Activated CD4-positive, alpha-beta T cell treated with anti-CD3 and anti-CD28 coated beads for 36 hours (primary cell): ENCODE results near the gene TTC7B. TPM values are rescaled to one million over a fixed set of nuclear protein-coding genes. Genes with fewer than 3 reads are reported as not detected.

Experiments
- ATAC-seq: fragments of 200-7000 bp; cut with Tn5 transposase; one replicate; pipeline ENCODE4 v1.10.0; 2021; ENCODE audit warnings: mild to moderate bottlenecking, moderate library complexity
- CTCF ChIA-PET: fragments of 350-600 bp; sonication (Branson Sonifier 250); formaldehyde crosslinking; loops from one replicate; lab custom pipeline; 2021; ENCODE audit warnings: antibody characterized with exemption; lab: Charles Lee
- POLR2A ChIA-PET: fragments of 350-600 bp; sonication (Branson Sonifier 250); formaldehyde crosslinking; loops from one replicate; lab custom pipeline; 2021; ENCODE audit warnings: antibody characterized with exemption, inconsistent platforms; lab: Charles Lee
- DNase-seq: peaks from one replicate; pipeline ENCODE4 v3.0.0-alpha.2; 2020
- H3K27ac Mint-ChIP-seq: one replicate; pipeline ENCODE4 v1.8.0; 2021; ENCODE audit warnings: mixed read lengths
- H3K27me3 Mint-ChIP-seq: one replicate; pipeline ENCODE4 v1.8.0; 2021; ENCODE audit warnings: mixed read lengths
- H3K36me3 Mint-ChIP-seq: one replicate; pipeline ENCODE4 v1.8.0; 2021; ENCODE audit warnings: low read depth, mixed read lengths
- H3K4me1 Mint-ChIP-seq: one replicate; pipeline ENCODE4 v1.8.0; 2021; ENCODE audit warnings: mixed read lengths
- H3K4me3 Mint-ChIP-seq: one replicate; pipeline ENCODE4 v1.8.0; 2021; ENCODE audit warnings: mild to moderate bottlenecking, moderate library complexity, mixed read lengths
- H3K9me3 Mint-ChIP-seq: one replicate; pipeline ENCODE4 v1.8.0; 2021; ENCODE audit warnings: low read depth, mixed read lengths
- intact Hi-C, 2 experiments: fragments of 100-400 bp; cut with DNase I in 1 of 2; cut with micrococcal nuclease in 1 of 2; formaldehyde crosslinking; loops; one replicate each; pipeline versions ENCODE4 v1.14.2 to v1.15.1; 2022 to 2024; cut with DNase I, micrococcal nuclease
- total RNA-seq, 2 experiments: library from RNA; stranded (reverse); gene quantifications; one replicate each; pipeline ENCODE4 v1.2.3, GENCODE V29; 2021

TTC7B gene
- total RNA-seq, 2 experiments from 2014 or later, result 5.8 to 8.2 TPM

- POLR2A ChIA-PET, result no interaction called here
- ATAC-seq (no peak), DNase-seq (no peak)
- no peak overlapping the region for H3K27ac Mint-ChIP-seq
- CTCF ChIA-PET, result interaction anchor here (0.6 kb wide), 1 partner anchor 124 kb away, joined by 3 read pairs; no protein-coding TSS in a partner anchor
- H3K9me3 Mint-ChIP-seq, result no peaks in the 10 kb centered on the region
- no peaks in the 10 kb centered on the region for H3K4me1 Mint-ChIP-seq
- H3K4me3 Mint-ChIP-seq, result no peak overlapping the region
- no peaks in the 10 kb centered on the region for H3K27me3 Mint-ChIP-seq
- H3K36me3 Mint-ChIP-seq, result no peaks in the 10 kb centered on the region
- intact Hi-C loops, result no loop called here
Measured at GRCh38 chr14:90573385-90574105, 242.7 kb downstream of the TTC7B start.

DNA sequence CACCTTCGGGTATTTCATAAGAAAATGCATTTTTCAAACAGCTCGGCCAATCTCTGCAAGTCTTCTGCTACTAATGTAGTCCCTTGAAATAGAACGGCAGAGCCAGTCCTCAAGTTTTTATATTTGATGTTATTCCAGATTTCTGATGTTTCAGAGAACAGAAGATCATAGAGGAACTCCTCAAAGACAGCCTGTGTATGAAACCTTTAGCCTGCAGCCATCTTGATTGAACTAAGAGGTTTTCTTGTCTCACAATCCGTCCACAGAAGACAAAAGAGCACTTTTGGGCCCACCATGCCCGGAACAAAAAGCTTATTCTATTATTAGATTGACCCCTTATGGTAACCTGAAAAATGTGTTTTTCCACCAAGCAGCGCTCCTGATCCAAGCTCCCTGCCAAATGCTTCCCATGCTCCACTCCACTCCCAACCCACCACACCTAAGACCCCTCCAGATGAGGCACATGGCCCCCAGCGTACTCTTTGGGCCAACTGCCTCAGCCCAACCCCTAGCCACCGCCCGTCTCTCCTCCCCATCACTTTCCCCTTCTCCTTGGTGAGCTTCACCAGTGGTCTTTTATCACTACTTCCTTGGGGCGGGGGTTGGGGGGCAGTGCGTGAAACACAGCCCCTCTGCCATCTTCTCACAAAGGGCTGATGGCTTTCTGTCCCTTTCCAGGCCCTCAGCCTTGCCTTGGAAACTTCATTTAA lies 243.6 kb downstream of the TTC7B start:
- ChIA-PET CTCF (interaction anchor here (1.0 kb wide), 1 partner anchor 21 kb away, joined by 3 read pairs; no protein-coding TSS in a partner anchor), POLR2A (no interaction called here)
- Mint-ChIP-seq H3K27ac (no peak overlapping the region), H3K36me3 (no peaks in the 10 kb centered on the region), H3K4me3 (no peak overlapping the region), H3K9me3 (no peaks in the 10 kb centered on the region), H3K4me1 (no peaks in the 10 kb centered on the region), H3K27me3 (no peaks in the 10 kb centered on the region)
- DNase-seq, result no peak
- intact Hi-C loops, result no loop called here
- no peak for ATAC-seq

- no peak overlapping the region for H3K27ac Mint-ChIP-seq
- no peaks in the 10 kb centered on the region for H3K27me3 Mint-ChIP-seq
- no peak overlapping the region for H3K4me3 Mint-ChIP-seq
- no peaks in the 10 kb centered on the region for H3K9me3 Mint-ChIP-seq
- ChIA-PET POLR2A (no interaction called here), CTCF (interaction anchor here (0.5 to 1.3 kb wide), 3 partner anchors 20 to 174 kb away, joined by 3 read pairs; no protein-coding TSS in a partner anchor)
- H3K36me3 Mint-ChIP-seq, result no peaks in the 10 kb centered on the region
- H3K4me1 Mint-ChIP-seq, result no peaks in the 10 kb centered on the region
- intact Hi-C loops, result no loop called here
- no peak for ATAC-seq
- DNase-seq, result no peak
Measured at GRCh38 chr14:90571149-90571947, 244.9 kb downstream of the TTC7B start.

- ChIA-PET CTCF (no interaction called here), POLR2A (no interaction called here)
- Mint-ChIP-seq H3K4me3 (no peak overlapping the region), H3K27ac (no peak overlapping the region), H3K4me1 (no peaks in the 10 kb centered on the region), H3K9me3 (no peaks in the 10 kb centered on the region), H3K27me3 (no peaks in the 10 kb centered on the region), H3K36me3 (no peaks in the 10 kb centered on the region)
- no peak for DNase-seq
- intact Hi-C loops, result no loop called here
- no peak for ATAC-seq
Measured at GRCh38 chr14:90570461-90570860, 245.8 kb downstream of the TTC7B start.

DNA sequence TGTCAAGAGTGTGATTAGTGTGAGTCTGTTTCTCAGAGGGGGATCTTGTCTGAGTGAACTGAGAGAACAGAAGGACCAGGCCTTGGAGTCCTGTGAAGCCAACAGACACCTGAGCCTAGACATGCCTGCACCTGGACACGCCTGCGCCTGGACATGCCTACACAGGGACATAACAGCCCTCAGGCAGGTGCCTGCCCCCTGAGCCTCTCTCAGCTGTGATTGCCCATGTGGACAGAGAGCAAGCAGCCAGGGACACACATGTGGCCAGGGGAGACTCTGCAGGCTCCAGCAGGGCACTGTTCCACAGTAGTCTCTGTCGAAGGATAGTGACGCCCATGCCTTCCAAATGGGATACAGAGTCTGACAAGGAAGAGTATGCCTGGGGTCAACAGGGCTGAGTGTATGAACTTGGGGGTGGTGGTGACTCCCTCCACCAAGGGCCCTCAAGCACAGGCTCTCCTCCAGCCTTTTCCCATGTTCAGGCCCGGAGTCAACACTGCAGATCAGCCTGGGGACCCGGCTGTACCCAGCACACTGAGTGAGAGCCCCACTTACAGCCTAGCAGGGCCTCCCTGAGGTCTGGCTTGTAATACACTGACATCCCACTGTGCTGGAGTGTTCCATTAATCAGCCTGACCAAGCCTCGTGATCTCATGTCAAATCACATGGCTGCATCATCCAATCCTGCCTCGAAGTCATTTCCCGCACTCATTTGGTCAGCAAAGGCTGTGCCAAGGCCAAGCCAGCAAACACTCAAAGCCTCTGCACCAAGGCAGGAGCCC lies 246.4 kb downstream of the TTC7B start:
- H3K4me3 Mint-ChIP-seq, result no peak overlapping the region
- DNase-seq, result no peak
- H3K36me3 Mint-ChIP-seq, result no peaks in the 10 kb centered on the region
- no peaks in the 10 kb centered on the region for H3K4me1 Mint-ChIP-seq
- ChIA-PET POLR2A (no interaction called here), CTCF (no interaction called here)
- no peaks in the 10 kb centered on the region for H3K9me3 Mint-ChIP-seq
- ATAC-seq, result no peak
- no peak overlapping the region for H3K27ac Mint-ChIP-seq
- intact Hi-C loops, result no loop called here
- no peaks in the 10 kb centered on the region for H3K27me3 Mint-ChIP-seq

- Mint-ChIP-seq H3K27ac (no peak overlapping the region), H3K4me1 (no peaks in the 10 kb centered on the region), H3K4me3 (no peak overlapping the region), H3K36me3 (no peaks in the 10 kb centered on the region), H3K9me3 (no peaks in the 10 kb centered on the region), H3K27me3 (no peaks in the 10 kb centered on the region)
- ChIA-PET CTCF (no interaction called here), POLR2A (no interaction called here)
- intact Hi-C loops, result no loop called here
- no peak for DNase-seq
- ATAC-seq, result no peak
Measured at GRCh38 chr14:90569201-90569600, 247.0 kb downstream of the TTC7B start.

- no peak for ATAC-seq
- DNase-seq, result no peak
- intact Hi-C loops, result no loop called here
- no peaks in the 10 kb centered on the region for H3K9me3 Mint-ChIP-seq
- H3K36me3 Mint-ChIP-seq, result no peaks in the 10 kb centered on the region
- CTCF ChIA-PET, result no interaction called here
- H3K4me1 Mint-ChIP-seq, result no peaks in the 10 kb centered on the region
- no peaks in the 10 kb centered on the region for H3K27me3 Mint-ChIP-seq
- H3K27ac Mint-ChIP-seq, result no peak overlapping the region
- H3K4me3 Mint-ChIP-seq, result no peak overlapping the region
- POLR2A ChIA-PET, result no interaction called here
Measured at GRCh38 chr14:90568405-90568804, 247.8 kb downstream of the TTC7B start.

- no peaks in the 10 kb centered on the region for H3K4me1 Mint-ChIP-seq
- no peak overlapping the region for H3K4me3 Mint-ChIP-seq
- intact Hi-C loops, result no loop called here
- ChIA-PET POLR2A (no interaction called here), CTCF (no interaction called here)
- H3K36me3 Mint-ChIP-seq, result no peaks in the 10 kb centered on the region
- no peak overlapping the region for H3K27ac Mint-ChIP-seq
- ATAC-seq (no peak), DNase-seq (no peak)
- no peaks in the 10 kb centered on the region for H3K9me3 Mint-ChIP-seq
- no peaks in the 10 kb centered on the region for H3K27me3 Mint-ChIP-seq
Measured at GRCh38 chr14:90567991-90568390, 248.2 kb downstream of the TTC7B start.

GRCh38 chr14:90567191-90567590 lies 249.0 kb downstream of the TTC7B start:
- POLR2A ChIA-PET, result no interaction called here
- no peak for ATAC-seq
- no peaks in the 10 kb centered on the region for H3K27me3 Mint-ChIP-seq

DNA sequence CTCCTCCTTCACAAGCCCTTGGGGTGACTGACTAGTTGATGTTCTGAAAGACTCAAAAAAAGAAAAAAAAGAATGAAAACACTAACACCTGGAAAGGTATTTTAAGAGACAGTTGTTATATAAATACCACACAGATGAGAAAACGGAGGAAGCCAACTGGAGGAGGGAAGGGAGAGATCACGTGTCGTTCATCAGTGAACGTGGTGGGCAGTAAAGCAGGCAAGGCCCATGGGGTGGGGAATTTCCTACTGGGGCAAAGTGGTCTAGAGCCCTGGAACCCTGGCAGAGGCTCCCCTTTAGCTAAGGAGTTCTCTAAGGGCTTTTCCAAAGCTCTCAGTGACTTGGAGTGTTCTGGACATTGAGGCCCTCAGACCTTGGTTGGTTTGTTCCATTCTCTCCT lies 249.7 kb downstream of the TTC7B start:
- intact Hi-C loops, result no loop called here
- CTCF ChIA-PET, result interaction anchor here (1.1 kb wide), 1 partner anchor 131 kb away, joined by 4 read pairs; no protein-coding TSS in a partner anchor

More at GRCh38 chr14:90567191-90567590, 249.0 kb downstream of the TTC7B start:
- Mint-ChIP-seq H3K9me3 (no peaks in the 10 kb centered on the region), H3K4me1 (no peaks in the 10 kb centered on the region), H3K36me3 (no peaks in the 10 kb centered on the region), H3K27ac (no peak overlapping the region), H3K4me3 (no peak overlapping the region)
- intact Hi-C loops, result no loop called here
- CTCF ChIA-PET, result no interaction called here
- DNase-seq, result no peak

DNA sequence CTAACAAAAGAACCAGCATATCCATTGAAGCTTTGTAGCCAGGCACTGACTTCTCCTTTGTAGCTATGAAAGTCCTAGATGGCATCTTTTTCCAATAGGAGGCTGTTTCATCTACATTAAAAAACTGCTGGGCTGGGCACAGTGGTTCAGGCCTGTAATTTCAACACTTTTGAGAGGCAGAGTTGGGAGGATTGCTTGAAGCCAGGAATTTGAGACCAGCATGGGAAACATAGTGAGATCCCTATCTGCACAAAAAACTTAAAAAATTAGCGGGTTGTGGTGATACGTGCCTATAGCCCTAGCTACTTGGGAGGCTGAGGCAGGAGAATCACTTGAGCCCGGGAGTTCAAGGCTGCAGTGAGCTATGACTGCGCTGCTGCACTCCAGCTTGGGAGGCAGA lies 251.7 kb downstream of the TTC7B start:
- DNase-seq (no peak), ATAC-seq (no peak)
- Mint-ChIP-seq H3K4me1 (no peaks in the 10 kb centered on the region), H3K27me3 (no peaks in the 10 kb centered on the region), H3K36me3 (no peaks in the 10 kb centered on the region), H3K9me3 (no peaks in the 10 kb centered on the region), H3K4me3 (no peak overlapping the region), H3K27ac (no peak overlapping the region)
- CTCF ChIA-PET, result no interaction called here
- POLR2A ChIA-PET, result no interaction called here
- intact Hi-C loops, result no loop called here

More for the DNA sequence above, 249.7 kb downstream of the TTC7B start:
- no peak for DNase-seq
- POLR2A ChIA-PET, result interaction anchor here (0.5 kb wide), 1 partner anchor 51 kb away, joined by 4 read pairs; no protein-coding TSS in a partner anchor
- H3K9me3 Mint-ChIP-seq, result no peaks in the 10 kb centered on the region
- H3K4me3 Mint-ChIP-seq, result no peak overlapping the region
- no peaks in the 10 kb centered on the region for H3K36me3 Mint-ChIP-seq
- H3K27me3 Mint-ChIP-seq, result no peaks in the 10 kb centered on the region
- ATAC-seq, result no peak
- H3K27ac Mint-ChIP-seq, result no peak overlapping the region
- H3K4me1 Mint-ChIP-seq, result no peaks in the 10 kb centered on the region
